Measurements from ENCODE around the gene STK24.

Gene STK24

DNA sequence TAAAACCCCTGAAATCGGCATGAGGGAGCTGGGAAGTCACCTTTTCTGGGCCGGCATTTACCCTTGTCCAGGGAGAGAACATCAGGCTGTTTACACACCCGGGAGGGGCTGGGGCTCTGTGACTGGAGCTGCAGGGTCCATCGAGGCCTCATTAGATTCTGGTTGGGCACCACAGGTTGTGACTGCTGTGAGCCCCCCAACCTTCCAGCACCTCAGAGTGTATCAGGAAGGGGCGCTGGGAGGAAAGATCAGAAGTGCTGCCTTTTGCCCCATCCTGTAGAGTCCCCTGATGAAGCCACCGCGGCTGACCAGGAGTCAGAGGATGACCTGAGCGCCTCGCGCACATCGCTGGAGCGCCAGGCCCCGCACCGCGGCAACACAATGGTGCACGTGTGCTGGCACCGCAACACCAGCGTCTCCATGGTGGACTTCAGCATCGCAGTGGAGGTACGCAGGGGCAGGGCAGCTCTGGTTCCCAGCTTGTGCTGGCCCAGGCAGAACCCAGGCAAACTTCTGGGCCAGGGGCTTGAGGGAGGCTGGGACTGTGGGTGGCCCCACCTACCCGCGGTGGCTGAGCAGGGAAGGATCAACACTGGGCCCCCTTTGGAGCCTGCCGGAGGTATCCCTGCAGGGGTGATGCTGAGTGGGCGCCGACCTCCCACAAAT is 136.4 kb downstream of the STK24 start:
- no peak for ATAC-seq
- TF ChIP-seq, protein P1, sequence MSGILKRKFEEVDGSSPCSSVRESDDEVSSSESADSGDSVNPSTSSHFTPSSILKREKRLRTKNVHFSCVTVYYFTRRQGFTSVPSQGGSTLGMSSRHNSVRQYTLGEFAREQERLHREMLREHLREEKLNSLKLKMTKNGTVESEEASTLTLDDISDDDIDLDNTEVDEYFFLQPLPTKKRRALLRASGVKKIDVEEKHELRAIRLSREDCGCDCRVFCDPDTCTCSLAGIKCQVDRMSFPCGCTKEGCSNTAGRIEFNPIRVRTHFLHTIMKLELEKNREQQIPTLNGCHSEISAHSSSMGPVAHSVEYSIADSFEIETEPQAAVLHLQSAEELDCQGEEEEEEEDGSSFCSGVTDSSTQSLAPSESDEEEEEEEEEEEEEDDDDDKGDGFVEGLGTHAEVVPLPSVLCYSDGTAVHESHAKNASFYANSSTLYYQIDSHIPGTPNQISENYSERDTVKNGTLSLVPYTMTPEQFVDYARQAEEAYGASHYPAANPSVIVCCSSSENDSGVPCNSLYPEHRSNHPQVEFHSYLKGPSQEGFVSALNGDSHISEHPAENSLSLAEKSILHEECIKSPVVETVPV (CRISPR knock-in tag; IDR thresholded peaks at IDR 0.05): no peak
- TF ChIP-seq ESRRG (CRISPR knock-in tag; IDR thresholded peaks at IDR 0.05) (no peak), ISL1 (CRISPR knock-in tag; IDR thresholded peaks at IDR 0.05) (no peak), CSDC2 (CRISPR knock-in tag; IDR thresholded peaks at IDR 0.05) (no peak), ZNF70 (CRISPR knock-in tag; IDR thresholded peaks at IDR 0.05) (no peak), RARB (CRISPR knock-in tag; IDR thresholded peaks at IDR 0.05) (no peak), ZFP30 (CRISPR knock-in tag; IDR thresholded peaks at IDR 0.05) (no peak), ZFP3 (CRISPR knock-in tag; IDR thresholded peaks at IDR 0.05) (no peak), SNAI2 (CRISPR knock-in tag; IDR thresholded peaks at IDR 0.05) (no peak)

DNA sequence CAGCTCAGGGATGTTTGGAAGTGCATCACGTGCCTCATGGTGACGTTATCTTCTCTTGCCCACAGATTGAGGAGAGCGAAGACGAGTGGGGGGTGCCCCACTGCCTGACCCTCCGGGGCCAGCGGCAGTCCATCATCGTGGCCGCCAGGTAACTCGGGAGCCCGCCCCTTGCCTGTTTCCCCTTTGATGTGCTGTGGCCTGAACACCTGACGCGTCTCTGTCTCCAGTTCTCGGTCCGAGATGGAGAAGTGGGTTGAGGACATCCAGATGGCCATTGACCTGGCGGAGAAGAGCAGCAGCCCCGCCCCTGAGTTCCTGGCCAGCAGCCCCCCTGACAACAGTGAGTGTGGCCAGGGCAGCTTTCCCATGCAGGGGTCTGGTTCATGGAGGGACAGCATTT is 137.0 kb downstream of the STK24 start:
- TF ChIP-seq GLIS3 (CRISPR knock-in tag; IDR thresholded peaks at IDR 0.05): no peak
- TF ChIP-seq, protein P1 (CRISPR knock-in tag; IDR thresholded peaks at IDR 0.05): no peak
- no peak for TF ChIP-seq PPARA (CRISPR knock-in tag; IDR thresholded peaks at IDR 0.05; ENCODE audit: borderline replicate concordance)
- no peak for TF ChIP-seq RARB (CRISPR knock-in tag; IDR thresholded peaks at IDR 0.05)
- no peak for TF ChIP-seq ZNF565 (CRISPR knock-in tag; conservative IDR thresholded peaks at IDR 0.05; ENCODE audit: low read depth)
- TF ChIP-seq, protein P2, sequence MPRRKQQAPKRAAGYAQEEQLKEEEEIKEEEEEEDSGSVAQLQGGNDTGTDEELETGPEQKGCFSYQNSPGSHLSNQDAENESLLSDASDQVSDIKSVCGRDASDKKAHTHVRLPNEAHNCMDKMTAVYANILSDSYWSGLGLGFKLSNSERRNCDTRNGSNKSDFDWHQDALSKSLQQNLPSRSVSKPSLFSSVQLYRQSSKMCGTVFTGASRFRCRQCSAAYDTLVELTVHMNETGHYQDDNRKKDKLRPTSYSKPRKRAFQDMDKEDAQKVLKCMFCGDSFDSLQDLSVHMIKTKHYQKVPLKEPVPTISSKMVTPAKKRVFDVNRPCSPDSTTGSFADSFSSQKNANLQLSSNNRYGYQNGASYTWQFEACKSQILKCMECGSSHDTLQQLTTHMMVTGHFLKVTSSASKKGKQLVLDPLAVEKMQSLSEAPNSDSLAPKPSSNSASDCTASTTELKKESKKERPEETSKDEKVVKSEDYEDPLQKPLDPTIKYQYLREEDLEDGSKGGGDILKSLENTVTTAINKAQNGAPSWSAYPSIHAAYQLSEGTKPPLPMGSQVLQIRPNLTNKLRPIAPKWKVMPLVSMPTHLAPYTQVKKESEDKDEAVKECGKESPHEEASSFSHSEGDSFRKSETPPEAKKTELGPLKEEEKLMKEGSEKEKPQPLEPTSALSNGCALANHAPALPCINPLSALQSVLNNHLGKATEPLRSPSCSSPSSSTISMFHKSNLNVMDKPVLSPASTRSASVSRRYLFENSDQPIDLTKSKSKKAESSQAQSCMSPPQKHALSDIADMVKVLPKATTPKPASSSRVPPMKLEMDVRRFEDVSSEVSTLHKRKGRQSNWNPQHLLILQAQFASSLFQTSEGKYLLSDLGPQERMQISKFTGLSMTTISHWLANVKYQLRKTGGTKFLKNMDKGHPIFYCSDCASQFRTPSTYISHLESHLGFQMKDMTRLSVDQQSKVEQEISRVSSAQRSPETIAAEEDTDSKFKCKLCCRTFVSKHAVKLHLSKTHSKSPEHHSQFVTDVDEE (CRISPR knock-in tag; IDR thresholded peaks at IDR 0.05): no peak
- no peak for TF ChIP-seq TOX (CRISPR knock-in tag; IDR thresholded peaks at IDR 0.05; ENCODE audit: borderline replicate concordance)
- TF ChIP-seq ZFP30 (CRISPR knock-in tag; IDR thresholded peaks at IDR 0.05): no peak
- TF ChIP-seq ISL1 (CRISPR knock-in tag; IDR thresholded peaks at IDR 0.05): no peak
- no peak for ATAC-seq

DNA sequence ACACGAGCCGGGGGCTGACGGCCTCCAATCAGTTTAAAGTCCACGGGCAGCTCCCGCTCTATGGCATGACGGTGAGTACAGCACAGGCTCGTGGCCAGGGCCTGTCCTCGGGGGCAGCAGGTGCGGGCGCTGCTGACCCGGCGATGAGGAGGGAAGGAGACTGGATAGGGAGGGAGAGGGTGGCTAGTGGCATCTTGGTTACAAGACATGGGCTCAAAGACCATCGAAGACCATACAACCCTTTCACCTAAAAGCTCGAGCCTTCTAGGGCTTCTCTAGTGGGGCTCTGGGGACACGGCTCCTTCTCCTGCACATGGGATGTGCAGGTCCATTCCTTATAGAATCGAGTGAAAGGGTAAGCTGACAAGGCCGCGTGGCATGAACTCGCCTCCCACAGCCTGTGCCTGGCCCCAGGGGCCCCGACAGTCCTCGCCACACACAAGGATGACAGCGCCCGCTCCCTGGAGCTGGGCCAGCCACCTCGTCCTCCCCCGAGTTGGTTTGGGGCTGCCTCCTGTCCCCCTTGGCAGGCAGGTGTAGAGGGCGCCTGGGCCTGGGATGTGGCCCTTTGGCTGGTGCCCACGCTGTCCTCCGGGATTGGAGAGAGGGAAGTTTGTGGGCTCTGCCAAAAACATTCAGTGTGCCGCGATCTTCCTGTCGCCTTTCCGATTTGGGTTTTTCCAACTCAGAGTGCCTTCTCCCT is 137.6 kb downstream of the STK24 start:
- TF ChIP-seq, protein P3, sequence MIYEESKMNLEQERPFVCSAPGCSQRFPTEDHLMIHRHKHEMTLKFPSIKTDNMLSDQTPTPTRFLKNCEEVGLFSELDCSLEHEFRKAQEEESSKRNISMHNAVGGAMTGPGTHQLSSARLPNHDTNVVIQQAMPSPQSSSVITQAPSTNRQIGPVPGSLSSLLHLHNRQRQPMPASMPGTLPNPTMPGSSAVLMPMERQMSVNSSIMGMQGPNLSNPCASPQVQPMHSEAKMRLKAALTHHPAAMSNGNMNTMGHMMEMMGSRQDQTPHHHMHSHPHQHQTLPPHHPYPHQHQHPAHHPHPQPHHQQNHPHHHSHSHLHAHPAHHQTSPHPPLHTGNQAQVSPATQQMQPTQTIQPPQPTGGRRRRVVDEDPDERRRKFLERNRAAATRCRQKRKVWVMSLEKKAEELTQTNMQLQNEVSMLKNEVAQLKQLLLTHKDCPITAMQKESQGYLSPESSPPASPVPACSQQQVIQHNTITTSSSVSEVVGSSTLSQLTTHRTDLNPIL (CRISPR knock-in tag; IDR thresholded peaks at IDR 0.05; ENCODE audit: low read depth): no peak
- TF ChIP-seq ZFP30 (CRISPR knock-in tag; IDR thresholded peaks at IDR 0.05) (no peak), ZC3H10 (CRISPR knock-in tag; IDR thresholded peaks at IDR 0.05) (no peak), BACH2 (CRISPR knock-in tag; IDR thresholded peaks at IDR 0.05; ENCODE audit: borderline replicate concordance) (no peak), TCF4 (CRISPR knock-in tag; IDR thresholded peaks at IDR 0.05; ENCODE audit: borderline replicate concordance) (no peak)
- TF ChIP-seq, protein P4, sequence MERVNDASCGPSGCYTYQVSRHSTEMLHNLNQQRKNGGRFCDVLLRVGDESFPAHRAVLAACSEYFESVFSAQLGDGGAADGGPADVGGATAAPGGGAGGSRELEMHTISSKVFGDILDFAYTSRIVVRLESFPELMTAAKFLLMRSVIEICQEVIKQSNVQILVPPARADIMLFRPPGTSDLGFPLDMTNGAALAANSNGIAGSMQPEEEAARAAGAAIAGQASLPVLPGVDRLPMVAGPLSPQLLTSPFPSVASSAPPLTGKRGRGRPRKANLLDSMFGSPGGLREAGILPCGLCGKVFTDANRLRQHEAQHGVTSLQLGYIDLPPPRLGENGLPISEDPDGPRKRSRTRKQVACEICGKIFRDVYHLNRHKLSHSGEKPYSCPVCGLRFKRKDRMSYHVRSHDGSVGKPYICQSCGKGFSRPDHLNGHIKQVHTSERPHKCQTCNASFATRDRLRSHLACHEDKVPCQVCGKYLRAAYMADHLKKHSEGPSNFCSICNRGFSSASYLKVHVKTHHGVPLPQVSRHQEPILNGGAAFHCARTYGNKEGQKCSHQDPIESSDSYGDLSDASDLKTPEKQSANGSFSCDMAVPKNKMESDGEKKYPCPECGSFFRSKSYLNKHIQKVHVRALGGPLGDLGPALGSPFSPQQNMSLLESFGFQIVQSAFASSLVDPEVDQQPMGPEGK (CRISPR knock-in tag; IDR thresholded peaks at IDR 0.05; ENCODE audit: borderline replicate concordance): no peak
- TF ChIP-seq, protein P5, sequence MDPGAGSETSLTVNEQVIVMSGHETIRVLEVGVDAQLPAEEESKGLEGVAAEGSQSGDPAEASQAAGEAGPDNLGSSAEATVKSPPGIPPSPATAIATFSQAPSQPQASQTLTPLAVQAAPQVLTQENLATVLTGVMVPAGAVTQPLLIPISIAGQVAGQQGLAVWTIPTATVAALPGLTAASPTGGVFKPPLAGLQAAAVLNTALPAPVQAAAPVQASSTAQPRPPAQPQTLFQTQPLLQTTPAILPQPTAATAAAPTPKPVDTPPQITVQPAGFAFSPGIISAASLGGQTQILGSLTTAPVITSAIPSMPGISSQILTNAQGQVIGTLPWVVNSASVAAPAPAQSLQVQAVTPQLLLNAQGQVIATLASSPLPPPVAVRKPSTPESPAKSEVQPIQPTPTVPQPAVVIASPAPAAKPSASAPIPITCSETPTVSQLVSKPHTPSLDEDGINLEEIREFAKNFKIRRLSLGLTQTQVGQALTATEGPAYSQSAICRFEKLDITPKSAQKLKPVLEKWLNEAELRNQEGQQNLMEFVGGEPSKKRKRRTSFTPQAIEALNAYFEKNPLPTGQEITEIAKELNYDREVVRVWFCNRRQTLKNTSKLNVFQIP (CRISPR knock-in tag; IDR thresholded peaks at IDR 0.05; ENCODE audit: borderline replicate concordance, low read depth): no peak
- ATAC-seq: no peak
